Activated CD8-positive, alpha-beta memory T cell treated with anti-CD3 and anti-CD28 coated beads for 48 hours (primary cell): ENCODE measurements around the gene MYO7A.

Experiments
- DNase-seq, 3 experiments: peaks; one replicate each; pipeline ENCODE4 v3.0.0-alpha.2; 2020; ENCODE audit warnings: low read depth in 2 of 3, low spot score in 2 of 3

MYO7A gene

GRCh38 chr11:77198440-77198849, 70.4 kb downstream of the MYO7A start:
- DNase-seq: no peak

GRCh38 chr11:77199137-77199745, 71.2 kb downstream of the MYO7A start:
- no peak for DNase-seq

GRCh38 chr11:77200351-77201268, 72.6 kb downstream of the MYO7A start:
- no peak for DNase-seq

- DNase-seq: no peak
Measured at GRCh38 chr11:77201370-77201769, 73.3 kb downstream of the MYO7A start.

- no peak for DNase-seq
Measured at GRCh38 chr11:77201991-77202841, 74.2 kb downstream of the MYO7A start.

GRCh38 chr11:77202941-77203900, 75.2 kb downstream of the MYO7A start:
- no peak for DNase-seq

- DNase-seq: no peak
Measured at GRCh38 chr11:77203901-77204753, 76.1 kb downstream of the MYO7A start.

- DNase-seq: no peak
Measured at GRCh38 chr11:77204754-77205466, 76.9 kb downstream of the MYO7A start.

- DNase-seq: no peak
Measured at GRCh38 chr11:77205467-77206263, 77.6 kb downstream of the MYO7A start.

- no peak for DNase-seq
Measured at GRCh38 chr11:77206264-77207018, 78.4 kb downstream of the MYO7A start.

- no peak for DNase-seq
Measured at GRCh38 chr11:77207019-77207485, 79.0 kb downstream of the MYO7A start.

GRCh38 chr11:77207618-77208313, 79.7 kb downstream of the MYO7A start:
- no peak for DNase-seq

- no peak for DNase-seq
Measured at GRCh38 chr11:77208535-77208934, 80.5 kb downstream of the MYO7A start.

- no peak for DNase-seq
Measured at GRCh38 chr11:77209663-77210062, 81.6 kb downstream of the MYO7A start.

- no peak for DNase-seq
Measured at GRCh38 chr11:77211040-77211451, 83.0 kb downstream of the MYO7A start.

GRCh38 chr11:77211594-77212251, 83.7 kb downstream of the MYO7A start:
- DNase-seq: no peak
